HG02840 (cell line): ENCODE data around the gene CNTD1.
"Not testable (repeated sequence)": the region's sequence is repeated elsewhere in the genome, so short reads cannot be mapped to it uniquely, and the experiment has no call there.

ENCODE experiments used
- ATAC-seq: cut with Tn5 transposase; IDR thresholded peaks from one replicate; pipeline ENCODE4 v1.9.1; 2021; ENCODE audit warnings: mild to moderate bottlenecking, moderate library complexity, moderate number of reproducible peaks; ENCODE audit not compliant: unreplicated experiment, low FRiP score

CNTD1 gene

GRCh38 chr17:42844761-42845555, 46.3 kb downstream of the CNTD1 start:
- ATAC-seq = no peak

- ATAC-seq = no peak
Observed at GRCh38 chr17:42845556-42845917, 46.9 kb downstream of the CNTD1 start.

- ATAC-seq = no peak
Observed at GRCh38 chr17:42845918-42846593, 47.4 kb downstream of the CNTD1 start.

GRCh38 chr17:42846594-42847280, 48.1 kb downstream of the CNTD1 start:
- no peak for ATAC-seq

- ATAC-seq = no peak
Observed at GRCh38 chr17:42848093-42848492, 49.4 kb downstream of the CNTD1 start.

DNA sequence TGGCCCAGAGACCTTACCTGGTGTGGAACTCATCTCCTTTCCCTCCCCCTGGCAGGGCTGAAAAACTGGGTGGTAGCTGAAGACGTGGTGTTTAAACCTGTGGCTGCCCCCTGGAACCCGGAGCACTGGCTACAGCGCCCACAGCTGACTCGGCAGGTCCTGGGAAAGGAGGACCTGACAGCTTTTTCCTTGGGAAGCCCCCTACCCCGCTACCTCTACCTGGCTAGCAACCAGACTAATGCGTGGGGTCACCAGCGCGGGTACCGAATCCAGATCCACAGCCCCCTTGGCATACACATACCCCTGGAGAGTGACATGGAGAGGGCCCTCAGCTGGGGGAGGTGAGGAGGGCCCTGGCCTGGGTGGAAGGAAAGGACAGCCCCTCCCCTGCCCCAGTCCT, 50.4 kb downstream of the CNTD1 start:
- ATAC-seq = no peak

GRCh38 chr17:42849451-42850181, 51.0 kb downstream of the CNTD1 start:
- no peak for ATAC-seq

GRCh38 chr17:42850954-42851353, 52.3 kb downstream of the CNTD1 start, which contains the start of gene AOC3:
Gene AOC3 (plus strand): TSS chr17:42851199. CDS start chr17:42851344, 145 bp downstream.
- ATAC-seq = no peak

- not testable (repeated sequence) for ATAC-seq
Observed at GRCh38 chr17:42851371-42852240, 52.9 kb downstream of the CNTD1 start.

- ATAC-seq = no peak
Observed at GRCh38 chr17:42852351-42852750, 53.7 kb downstream of the CNTD1 start.

- no peak for ATAC-seq
Observed at GRCh38 chr17:42853004-42853403, 54.3 kb downstream of the CNTD1 start.

GRCh38 chr17:42853597-42853967, 54.9 kb downstream of the CNTD1 start:
- ATAC-seq = no peak

GRCh38 chr17:42853968-42854790, 55.5 kb downstream of the CNTD1 start:
- ATAC-seq = no peak

DNA sequence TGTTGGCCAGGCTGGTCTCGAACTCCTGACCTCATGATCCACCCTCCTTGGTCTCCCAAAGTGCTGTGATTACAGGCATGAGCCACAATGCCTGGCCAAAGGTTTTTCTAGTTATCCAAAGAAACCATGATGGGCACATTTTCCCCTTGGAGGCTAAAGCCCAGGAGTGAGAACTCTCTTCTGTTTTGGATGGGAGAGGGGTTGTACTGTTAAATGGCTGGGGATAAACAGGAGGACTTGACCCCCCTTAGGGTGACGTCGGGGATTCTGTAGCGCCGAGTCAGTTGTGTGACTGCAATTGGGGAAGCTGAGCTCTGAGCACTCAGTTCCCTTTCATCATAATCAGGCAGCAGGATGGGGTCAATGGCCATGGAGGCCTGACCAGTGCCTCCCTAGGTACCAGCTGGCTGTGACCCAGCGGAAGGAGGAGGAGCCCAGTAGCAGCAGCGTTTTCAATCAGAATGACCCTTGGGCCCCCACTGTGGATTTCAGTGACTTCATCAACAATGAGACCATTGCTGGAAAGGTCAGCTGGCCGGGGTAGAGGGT, 56.5 kb downstream of the CNTD1 start:
- no peak for ATAC-seq

DNA sequence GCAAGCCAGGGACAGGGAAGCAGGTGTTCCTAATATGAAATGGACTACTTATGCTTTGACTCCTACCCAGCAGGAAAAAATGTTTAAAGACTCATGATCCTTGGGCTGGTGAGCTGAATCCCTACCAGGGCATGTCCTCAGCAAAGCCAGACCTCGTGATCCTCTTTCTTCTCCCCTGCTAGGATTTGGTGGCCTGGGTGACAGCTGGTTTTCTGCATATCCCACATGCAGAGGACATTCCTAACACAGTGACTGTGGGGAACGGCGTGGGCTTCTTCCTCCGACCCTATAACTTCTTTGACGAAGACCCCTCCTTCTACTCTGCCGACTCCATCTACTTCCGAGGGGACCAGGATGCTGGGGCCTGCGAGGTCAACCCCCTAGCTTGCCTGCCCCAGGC, 57.4 kb downstream of the CNTD1 start:
- not testable (repeated sequence) for ATAC-seq

DNA sequence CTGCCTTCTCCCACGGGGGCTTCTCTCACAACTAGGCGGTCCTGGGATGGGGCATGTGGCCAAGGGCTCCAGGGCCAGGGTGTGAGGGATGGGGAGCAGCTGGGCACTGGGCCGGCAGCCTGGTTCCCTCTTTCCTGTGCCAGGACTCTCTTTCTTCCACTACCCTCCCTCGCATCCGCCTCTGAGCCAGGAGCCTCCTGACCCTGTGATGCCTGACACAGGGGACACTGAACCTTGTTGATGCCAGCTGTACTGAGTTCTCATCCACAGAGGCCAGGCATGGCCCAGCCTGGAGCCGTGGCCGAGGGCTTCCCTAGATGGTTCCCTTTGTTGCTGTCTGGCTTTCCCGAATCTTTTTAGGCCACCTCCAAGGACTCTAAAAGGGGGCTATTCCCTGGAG, 57.9 kb downstream of the CNTD1 start:
- ATAC-seq = not testable (repeated sequence)

DNA sequence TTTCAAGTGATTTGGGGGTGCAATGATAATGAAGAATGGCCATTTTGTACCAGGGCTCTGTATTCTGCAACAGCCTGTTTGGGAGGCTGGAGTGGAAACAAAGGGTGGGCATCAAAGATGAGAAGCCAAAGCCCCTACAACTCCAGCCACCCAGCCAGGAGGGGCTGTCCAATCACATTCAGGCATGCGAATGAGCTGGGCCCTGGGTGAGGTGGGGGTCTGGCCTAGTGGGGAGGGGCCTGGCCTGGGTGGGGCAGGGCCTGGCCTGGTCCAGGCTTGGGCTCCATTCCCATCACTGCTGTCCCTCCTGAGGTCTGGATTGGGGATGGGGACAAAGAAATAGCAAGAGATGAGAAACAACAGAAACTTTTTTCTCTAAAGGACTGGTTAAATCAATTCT, 58.7 kb downstream of the CNTD1 start:
- ATAC-seq = no peak
